Measurements from ENCODE around the gene RUVBL2. TPM values are rescaled to one million over a fixed set of nuclear protein-coding genes. Genes with fewer than 3 reads are reported as not detected.
A peak's percentile ranks its signal among the peaks of the same experiment; 100 is the strongest.

RUVBL2 gene
- total RNA-seq = 96.6 TPM

GRCh38 chr19:48993175-48994034 lies at the start of gene RUVBL2, which contains the start of gene GYS1:
Gene RUVBL2 (plus strand): TSS chr19:48993887. CDS start chr19:48993912, 25 bp downstream.
Gene GYS1 (minus strand): TSS chr19:48993309. CDS start chr19:48993112, 197 bp downstream.
- DNase-seq = peak; percentile 100

DNA sequence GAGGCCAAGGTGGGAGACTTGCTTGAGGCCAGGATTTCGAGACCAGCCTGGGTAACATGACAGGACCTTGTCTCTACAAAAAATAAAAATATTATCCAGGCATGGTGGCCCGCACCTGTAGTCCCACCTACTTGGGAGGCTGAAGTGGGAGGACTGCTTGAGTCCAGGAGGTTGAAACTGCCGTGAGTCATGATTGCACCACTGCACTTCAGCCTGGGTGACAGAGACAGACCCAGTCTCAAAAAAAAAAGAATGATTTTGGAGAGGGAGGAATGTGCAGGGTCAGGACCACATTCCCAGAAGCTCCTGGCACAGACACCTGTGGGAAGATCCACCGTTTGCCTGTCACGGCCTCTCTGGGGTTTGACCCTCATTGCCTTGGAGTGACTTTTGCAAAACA lies 48.3 kb upstream of the RUVBL2 start:
- DNase-seq = no peak

- no peak for DNase-seq
These were observed 47.9 kb upstream of the RUVBL2 start for GRCh38 chr19:48945817-48946216.

GRCh38 chr19:48946463-48947257 lies 47.0 kb upstream of the RUVBL2 start:
- peak; percentile 57 for DNase-seq

GRCh38 chr19:48947258-48947542 lies 46.5 kb upstream of the RUVBL2 start:
- DNase-seq = no peak

- DNase-seq = no peak
These were observed 43.5 kb upstream of the RUVBL2 start for GRCh38 chr19:48950159-48950558.

DNA sequence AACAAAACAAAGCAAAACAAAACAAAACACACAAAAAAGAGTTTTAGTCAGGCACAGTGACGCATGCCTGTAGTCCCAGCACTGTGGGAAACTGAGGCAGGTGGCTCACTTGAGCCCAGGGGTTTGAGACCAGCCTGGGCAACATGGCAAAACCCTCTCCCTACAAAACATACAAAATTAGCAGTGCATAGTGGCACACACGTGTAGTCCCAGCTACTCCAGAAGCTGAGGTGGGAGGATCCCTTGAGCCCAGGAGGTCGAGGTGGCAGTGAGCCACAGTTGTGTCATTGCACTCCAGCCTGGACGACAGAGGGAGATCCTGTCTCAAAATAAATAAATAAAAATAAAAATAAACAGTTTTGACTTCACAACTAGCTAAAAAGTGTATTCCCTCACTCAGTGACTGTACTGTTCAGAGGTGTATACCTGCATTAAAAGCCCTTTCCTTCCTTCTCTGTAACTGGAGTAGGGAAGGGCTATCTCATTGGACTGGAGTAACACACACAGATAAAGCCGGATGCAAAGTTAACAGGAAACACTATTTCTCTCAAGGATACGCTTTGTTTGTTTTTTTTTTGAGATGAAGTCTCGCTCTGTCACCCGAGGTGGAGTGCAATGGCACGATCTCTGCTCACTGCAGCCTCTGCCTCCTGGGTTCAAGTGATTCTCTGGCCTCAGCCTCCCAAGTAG lies 42.7 kb upstream of the RUVBL2 start:
- no peak for DNase-seq

- DNase-seq = no peak
These were observed 40.5 kb upstream of the RUVBL2 start for GRCh38 chr19:48953141-48953540.

DNA sequence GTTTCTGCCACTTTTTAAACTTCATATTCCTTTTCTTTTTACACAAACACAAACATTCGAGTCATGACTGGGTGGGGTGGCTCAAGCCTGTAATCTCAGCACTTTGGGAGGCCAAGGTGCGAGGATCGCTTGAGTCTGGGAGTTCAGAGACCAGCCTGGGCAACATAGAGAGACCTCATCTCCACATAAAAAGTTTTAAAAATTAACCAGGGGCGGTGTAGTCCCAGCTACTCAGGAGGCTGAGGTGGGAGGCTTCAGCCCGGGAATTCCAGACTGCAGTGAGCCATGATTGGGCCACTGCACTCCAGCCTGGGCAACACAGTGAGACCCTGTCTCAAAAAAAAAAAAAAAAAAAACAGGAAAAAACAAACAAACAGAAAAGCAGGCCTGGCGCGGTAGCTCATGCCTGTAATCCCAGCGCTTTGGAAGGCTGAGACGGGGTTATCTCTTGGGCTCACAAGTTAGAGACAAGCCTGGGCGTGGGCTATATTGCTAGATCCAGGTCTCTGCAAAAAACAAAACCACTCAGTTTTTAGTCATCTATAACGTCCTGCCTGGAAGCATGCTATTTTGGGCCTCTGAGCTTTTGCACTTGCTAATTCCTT lies 39.6 kb upstream of the RUVBL2 start:
- DNase-seq = no peak

DNA sequence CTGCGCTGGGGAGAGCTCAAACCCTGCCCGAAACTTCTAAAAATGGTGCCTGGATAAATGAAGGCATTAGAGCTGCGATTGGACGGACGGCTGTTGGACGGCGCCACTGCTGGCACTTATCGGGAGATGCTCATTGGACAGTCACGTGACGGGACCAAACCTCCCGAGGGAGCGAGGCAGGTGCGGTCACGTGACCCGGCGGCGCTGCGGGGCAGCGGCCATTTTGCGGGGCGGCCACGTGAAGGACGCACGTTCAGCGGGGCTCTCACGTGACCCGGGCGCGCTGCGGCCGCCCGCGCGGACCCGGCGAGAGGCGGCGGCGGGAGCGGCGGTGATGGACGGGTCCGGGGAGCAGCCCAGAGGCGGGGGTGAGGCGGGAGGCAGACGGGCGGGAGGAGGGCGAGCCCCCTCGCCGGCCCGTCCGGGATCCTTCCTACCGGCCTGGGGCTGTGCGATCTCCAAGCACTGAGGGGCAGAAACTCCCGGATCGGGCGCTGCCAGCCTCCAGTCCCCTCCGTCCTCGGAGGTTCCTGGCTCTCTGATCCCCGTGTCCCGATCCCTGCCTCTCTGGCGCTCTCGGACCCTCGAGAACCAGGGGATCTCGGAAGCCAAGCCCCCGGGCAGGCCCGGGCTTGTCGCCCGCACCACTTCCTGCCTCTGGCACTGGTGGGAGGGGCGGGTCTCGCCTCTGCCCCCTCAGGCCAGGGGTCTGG lies 38.9 kb upstream of the RUVBL2 start, which contains the start of gene BAX:
Gene BAX, plus strand, starts transcription at position 281 of the 713 bp plus-strand sequence. Its CDS starts 54 bp downstream, at position 335.
- peak; percentile 99 for DNase-seq

DNA sequence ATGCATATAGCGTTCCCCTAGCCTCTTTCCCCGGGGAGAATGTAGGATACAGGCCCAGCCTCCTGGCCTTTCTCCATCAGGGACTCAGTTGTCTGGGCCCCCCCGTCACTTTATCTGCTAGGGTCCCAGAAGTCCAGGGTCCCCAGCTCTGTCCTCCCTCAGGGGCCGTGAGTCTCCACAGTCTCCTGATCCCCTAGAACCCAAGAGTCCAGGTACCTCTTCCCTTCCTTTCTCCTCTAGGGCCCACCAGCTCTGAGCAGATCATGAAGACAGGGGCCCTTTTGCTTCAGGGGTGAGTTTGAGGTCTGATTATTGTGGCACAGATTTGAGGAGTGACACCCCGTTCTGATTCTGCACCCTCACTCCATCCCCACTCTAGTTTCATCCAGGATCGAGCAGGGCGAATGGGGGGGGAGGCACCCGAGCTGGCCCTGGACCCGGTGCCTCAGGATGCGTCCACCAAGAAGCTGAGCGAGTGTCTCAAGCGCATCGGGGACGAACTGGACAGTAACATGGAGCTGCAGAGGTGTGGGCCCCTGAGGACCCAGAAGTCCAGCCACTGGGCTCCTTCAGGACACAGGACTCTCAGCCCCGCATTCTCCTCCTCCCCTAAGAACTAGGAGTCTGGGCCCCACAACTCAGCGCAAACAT lies 38.3 kb upstream of the RUVBL2 start:
- no peak for DNase-seq

DNA sequence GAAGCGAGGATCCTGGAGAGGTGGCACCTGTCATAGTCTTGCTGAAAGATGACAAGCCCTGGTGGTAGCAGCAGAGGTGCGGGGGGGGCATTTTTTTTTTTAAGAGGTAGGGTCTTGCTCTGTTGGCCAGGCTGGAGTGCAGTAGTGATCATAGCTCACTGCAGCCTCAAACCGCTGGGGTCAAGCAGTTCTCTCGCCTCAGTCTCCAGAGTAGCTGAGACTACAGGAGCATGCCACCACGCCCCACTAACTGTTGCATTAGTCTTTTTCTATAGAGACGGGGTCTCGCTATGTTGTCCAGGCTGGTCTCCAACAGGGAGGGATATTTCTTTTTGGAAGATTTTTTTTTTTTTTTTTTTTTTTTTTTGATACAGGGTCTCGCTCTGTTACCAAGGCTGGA lies 35.7 kb upstream of the RUVBL2 start:
- no peak for DNase-seq

GRCh38 chr19:48959341-48960239 lies 34.1 kb upstream of the RUVBL2 start:
- DNase-seq = no peak

DNA sequence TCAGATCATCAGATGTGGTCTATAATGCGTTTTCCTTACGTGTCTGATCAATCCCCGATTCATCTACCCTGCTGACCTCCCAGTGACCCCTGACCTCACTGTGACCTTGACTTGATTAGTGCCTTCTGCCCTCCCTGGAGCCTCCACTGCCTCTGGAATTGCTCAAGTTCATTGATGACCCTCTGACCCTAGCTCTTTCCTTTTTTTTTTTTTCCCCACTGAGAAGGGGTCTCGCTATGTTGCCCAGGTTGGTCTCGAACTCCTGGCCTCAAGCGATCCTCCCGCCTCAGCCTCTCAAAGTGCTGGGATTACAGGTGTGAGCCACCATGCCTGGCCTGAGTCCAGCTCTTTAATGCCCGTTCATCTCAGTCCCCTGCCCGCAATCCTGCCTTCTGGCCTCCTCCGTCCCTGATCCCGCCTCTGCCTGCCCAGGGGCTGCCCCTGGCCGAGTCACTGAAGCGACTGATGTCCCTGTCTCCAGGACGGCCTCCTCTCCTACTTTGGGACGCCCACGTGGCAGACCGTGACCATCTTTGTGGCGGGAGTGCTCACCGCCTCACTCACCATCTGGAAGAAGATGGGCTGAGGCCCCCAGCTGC lies 32.5 kb upstream of the RUVBL2 start:
- no peak for DNase-seq

- DNase-seq = no peak
These were observed 32.0 kb upstream of the RUVBL2 start for GRCh38 chr19:48961673-48962028.

GRCh38 chr19:48962029-48962848 lies 31.4 kb upstream of the RUVBL2 start:
- DNase-seq = no peak

- no peak for DNase-seq
These were observed 30.9 kb upstream of the RUVBL2 start for GRCh38 chr19:48962849-48963165.

GRCh38 chr19:48963371-48964204 lies 30.1 kb upstream of the RUVBL2 start:
- DNase-seq = peak; percentile 76

All from tongue (tissue), 2 donors.